ENCODE measurements around the gene EGFLAM.

The EGFLAM gene

GRCh38 chr5:38494175-38494574 is 235.8 kb downstream of the EGFLAM start:
- no peaks in the 10 kb centered on the region for H3K9me3 ChIP-seq (ENCODE audit: control extremely low read depth in 1 of 5, control insufficient read depth in 4 of 5, insufficient read depth in 2 of 5, low read depth in 1 of 5, low read length in 4 of 5)
- 97% methylated on average over 5 of the region's 6 CpGs for WGBS (ENCODE audit: insufficient coverage)
- H3K4me1 ChIP-seq (ENCODE audit: control extremely low read depth in 1 of 4, control insufficient read depth in 4 of 4, insufficient read depth in 4 of 4, low read length in 3 of 4): no peaks in the 10 kb centered on the region
- ChIA-PET POLR2A (no interaction called here), CTCF (interaction anchor here (1.1 kb wide), 1 partner anchor 33 kb away, joined by 3 read pairs; no protein-coding TSS in a partner anchor)
- no peak overlapping the region for H3K4me3 ChIP-seq (ENCODE audit: control insufficient read depth in 1 of 7, extremely low read depth in 1 of 7, insufficient read depth in 4 of 7, low read depth in 2 of 7, low read length in 6 of 7)
- peaks cover 4 to 71% (median 24%) of the 10 kb centered on the region in 5 experiments for H3K27me3 ChIP-seq (replicated peaks in 2 of 5; ENCODE audit: control insufficient read depth in 4 of 5, insufficient read depth in 5 of 5, low read length in 4 of 5)
- no peaks in the 10 kb centered on the region for H3K36me3 ChIP-seq (ENCODE audit: control insufficient read depth in 4 of 4, insufficient read depth in 4 of 4, low read length in 3 of 4)
- DNase-seq: no peak
- H3K27ac ChIP-seq (ENCODE audit: insufficient read depth in 1 of 2, low read depth in 1 of 2, low read length in 2 of 2, poor library complexity in 1 of 2, severe bottlenecking in 2 of 2): no peak overlapping the region

DNA sequence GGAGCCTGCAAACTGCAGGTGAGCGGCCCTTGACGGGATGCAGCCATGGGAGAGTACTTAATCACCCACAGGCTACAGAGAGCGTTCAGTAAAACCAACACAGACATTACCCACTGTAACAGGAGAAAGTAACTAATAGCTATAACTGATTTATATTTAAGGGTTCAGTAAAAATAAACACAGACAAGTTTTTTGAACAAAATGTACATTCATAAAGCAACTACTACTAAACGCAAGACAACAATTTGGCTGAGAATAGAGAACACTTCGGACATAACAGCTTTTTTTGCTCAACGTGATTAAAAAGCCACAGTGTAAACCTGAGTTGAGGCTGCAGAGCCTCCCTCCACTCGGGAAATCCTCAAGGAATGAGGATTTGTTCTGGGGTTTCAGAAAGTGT is 236.4 kb downstream of the EGFLAM start:
- Histone ChIP-seq H3K27ac (ENCODE audit: insufficient read depth in 1 of 2, low read depth in 1 of 2, low read length in 2 of 2, poor library complexity in 1 of 2, severe bottlenecking in 2 of 2) (no peak overlapping the region), H3K4me1 (ENCODE audit: control extremely low read depth in 1 of 4, control insufficient read depth in 4 of 4, insufficient read depth in 4 of 4, low read length in 3 of 4) (no peaks in the 10 kb centered on the region), H3K36me3 (ENCODE audit: control insufficient read depth in 4 of 4, insufficient read depth in 4 of 4, low read length in 3 of 4) (no peaks in the 10 kb centered on the region), H3K4me3 (ENCODE audit: control insufficient read depth in 1 of 7, extremely low read depth in 1 of 7, insufficient read depth in 4 of 7, low read depth in 2 of 7, low read length in 6 of 7) (no peak overlapping the region), H3K9me3 (ENCODE audit: control extremely low read depth in 1 of 5, control insufficient read depth in 4 of 5, insufficient read depth in 2 of 5, low read depth in 1 of 5, low read length in 4 of 5) (no peaks in the 10 kb centered on the region), H3K27me3 (replicated peaks in 2 of 5; ENCODE audit: control insufficient read depth in 4 of 5, insufficient read depth in 5 of 5, low read length in 4 of 5) (peaks cover 4 to 70% (median 26%) of the 10 kb centered on the region in 5 experiments)
- ChIA-PET POLR2A (no interaction called here), CTCF (interaction anchor here (1.1 kb wide), 1 partner anchor 32 kb away, joined by 3 read pairs; no protein-coding TSS in a partner anchor)
- WGBS (ENCODE audit: insufficient coverage): 88% methylated on average over 5 of the region's 7 CpGs
- DNase-seq: no peak

DNA sequence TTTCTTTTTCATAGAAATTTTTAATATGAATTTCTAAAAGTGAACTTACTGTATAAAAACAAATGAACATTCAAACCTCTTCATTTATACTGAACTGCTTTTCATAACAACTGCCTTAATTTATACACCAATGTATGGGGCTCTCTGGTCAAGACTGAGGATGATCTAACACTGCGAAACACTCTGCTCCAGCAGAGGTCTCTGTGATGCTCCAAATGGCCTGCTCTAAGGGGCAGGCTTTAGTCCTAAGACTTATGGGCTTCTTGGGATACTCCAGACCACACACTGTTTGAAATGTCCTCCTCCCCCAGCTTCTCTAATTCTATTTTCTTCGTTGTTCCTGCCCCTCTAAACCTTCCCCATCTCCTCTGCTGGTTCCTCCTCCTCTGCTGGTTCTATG is 239.6 kb downstream of the EGFLAM start:
- no peak for DNase-seq
- H3K27ac ChIP-seq (ENCODE audit: insufficient read depth in 1 of 2, low read depth in 1 of 2, low read length in 2 of 2, poor library complexity in 1 of 2, severe bottlenecking in 2 of 2): no peak overlapping the region

DNA sequence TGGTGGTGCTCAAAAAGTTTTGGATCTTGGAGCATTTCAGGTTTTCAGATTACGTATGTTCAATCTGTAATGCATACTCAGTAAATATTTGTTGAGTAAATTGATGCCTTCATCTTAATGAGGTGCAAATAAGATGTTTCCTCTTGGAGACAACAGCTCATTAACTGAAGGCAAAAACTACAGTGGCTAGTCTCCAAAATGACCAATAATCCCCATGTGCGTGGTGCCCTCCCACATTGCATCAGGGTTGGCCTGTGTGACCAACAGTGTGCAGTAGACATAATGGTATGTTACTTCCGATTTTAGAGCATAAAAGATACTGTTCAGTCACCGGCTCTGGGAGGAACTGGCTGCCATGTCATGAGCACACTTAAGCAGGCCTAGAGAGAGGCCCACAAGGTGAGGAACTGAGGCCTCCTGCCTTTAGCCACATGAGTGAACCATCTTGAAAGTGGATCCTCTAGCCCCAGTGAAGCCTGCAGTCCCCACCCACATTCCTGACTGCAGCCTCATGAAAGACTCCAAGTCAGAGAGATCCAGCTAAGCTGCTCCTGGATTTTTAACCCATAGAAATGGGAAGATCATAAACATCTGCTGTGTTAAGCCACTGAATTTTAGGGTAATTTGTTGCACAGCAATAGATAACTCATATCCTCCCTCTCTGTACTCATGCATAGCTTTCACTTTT is 242.4 kb downstream of the EGFLAM start:
- H3K4me3 ChIP-seq (ENCODE audit: control insufficient read depth in 1 of 7, extremely low read depth in 1 of 7, insufficient read depth in 4 of 7, low read depth in 2 of 7, low read length in 6 of 7): no peak overlapping the region
- no peak overlapping the region for H3K27ac ChIP-seq (ENCODE audit: insufficient read depth in 1 of 2, low read depth in 1 of 2, low read length in 2 of 2, poor library complexity in 1 of 2, severe bottlenecking in 2 of 2)
- DNase-seq: no peak
- CTCF ChIA-PET: no interaction called here
- POLR2A ChIA-PET: no interaction called here
- H3K36me3 ChIP-seq (ENCODE audit: control insufficient read depth in 4 of 4, insufficient read depth in 4 of 4, low read length in 3 of 4): no peaks in the 10 kb centered on the region
- H3K4me1 ChIP-seq (ENCODE audit: control extremely low read depth in 1 of 4, control insufficient read depth in 4 of 4, insufficient read depth in 4 of 4, low read length in 3 of 4): no peaks in the 10 kb centered on the region
- peaks cover 0 to 50% (median 17%) of the 10 kb centered on the region in 5 experiments for H3K27me3 ChIP-seq (replicated peaks in 2 of 5; ENCODE audit: control insufficient read depth in 4 of 5, insufficient read depth in 5 of 5, low read length in 4 of 5)
- 92% methylated on average over 3 of the region's 4 CpGs for WGBS (ENCODE audit: insufficient coverage)
- H3K9me3 ChIP-seq (ENCODE audit: control extremely low read depth in 1 of 5, control insufficient read depth in 4 of 5, insufficient read depth in 2 of 5, low read depth in 1 of 5, low read length in 4 of 5): no peaks in the 10 kb centered on the region

More for the DNA sequence above, 239.6 kb downstream of the EGFLAM start:
- ChIA-PET POLR2A (no interaction called here), CTCF (no interaction called here)
- Histone ChIP-seq H3K4me3 (ENCODE audit: control insufficient read depth in 1 of 7, extremely low read depth in 1 of 7, insufficient read depth in 4 of 7, low read depth in 2 of 7, low read length in 6 of 7) (no peak overlapping the region), H3K9me3 (ENCODE audit: control extremely low read depth in 1 of 5, control insufficient read depth in 4 of 5, insufficient read depth in 2 of 5, low read depth in 1 of 5, low read length in 4 of 5) (no peaks in the 10 kb centered on the region), H3K4me1 (ENCODE audit: control extremely low read depth in 1 of 4, control insufficient read depth in 4 of 4, insufficient read depth in 4 of 4, low read length in 3 of 4) (no peaks in the 10 kb centered on the region), H3K27me3 (replicated peaks in 2 of 5; ENCODE audit: control insufficient read depth in 4 of 5, insufficient read depth in 5 of 5, low read length in 4 of 5) (peaks cover 0 to 58% (median 19%) of the 10 kb centered on the region in 5 experiments), H3K36me3 (ENCODE audit: control insufficient read depth in 4 of 4, insufficient read depth in 4 of 4, low read length in 3 of 4) (no peaks in the 10 kb centered on the region)
- WGBS (ENCODE audit: insufficient coverage): 73% methylated on average over 2 of the region's 2 CpGs

DNA sequence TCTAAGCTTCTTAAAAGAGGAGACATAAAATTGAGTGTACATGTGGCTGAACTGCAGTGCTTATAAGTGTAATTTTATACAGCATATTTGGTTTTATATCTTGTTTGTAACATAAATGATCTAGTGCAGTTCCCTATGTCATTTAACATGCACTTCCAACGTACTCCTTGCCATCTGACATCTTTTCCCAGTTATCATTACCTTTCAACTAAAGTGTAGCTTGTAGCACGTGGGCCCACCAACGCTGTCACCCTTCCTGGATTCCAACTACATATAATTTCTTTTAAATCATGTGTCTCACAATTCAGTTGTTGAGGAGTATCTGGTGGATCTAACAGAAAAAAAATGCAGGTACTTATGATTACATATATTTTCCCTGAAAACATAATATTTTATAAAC is 247.9 kb downstream of the EGFLAM start:
- WGBS (ENCODE audit: insufficient coverage): 100% methylated on average over 2 of the region's 3 CpGs
- Histone ChIP-seq H3K4me3 (ENCODE audit: control insufficient read depth in 1 of 7, extremely low read depth in 1 of 7, insufficient read depth in 4 of 7, low read depth in 2 of 7, low read length in 6 of 7) (no peak overlapping the region), H3K9me3 (ENCODE audit: control extremely low read depth in 1 of 5, control insufficient read depth in 4 of 5, insufficient read depth in 2 of 5, low read depth in 1 of 5, low read length in 4 of 5) (no peaks in the 10 kb centered on the region), H3K4me1 (ENCODE audit: control extremely low read depth in 1 of 4, control insufficient read depth in 4 of 4, insufficient read depth in 4 of 4, low read length in 3 of 4) (no peaks in the 10 kb centered on the region), H3K27me3 (replicated peaks in 2 of 5; ENCODE audit: control insufficient read depth in 4 of 5, insufficient read depth in 5 of 5, low read length in 4 of 5) (peaks cover 0 to 42% (median 11%) of the 10 kb centered on the region in 5 experiments), H3K27ac (ENCODE audit: insufficient read depth in 1 of 2, low read depth in 1 of 2, low read length in 2 of 2, poor library complexity in 1 of 2, severe bottlenecking in 2 of 2) (no peak overlapping the region), H3K36me3 (ENCODE audit: control insufficient read depth in 4 of 4, insufficient read depth in 4 of 4, low read length in 3 of 4) (no peaks in the 10 kb centered on the region)
- ChIA-PET CTCF (no interaction called here), POLR2A (no interaction called here)
- no peak for DNase-seq

- Histone ChIP-seq H3K27ac (ENCODE audit: insufficient read depth in 1 of 2, low read depth in 1 of 2, low read length in 2 of 2, poor library complexity in 1 of 2, severe bottlenecking in 2 of 2) (no peak overlapping the region), H3K27me3 (replicated peaks in 2 of 5; ENCODE audit: control insufficient read depth in 4 of 5, insufficient read depth in 5 of 5, low read length in 4 of 5) (peaks cover 1 to 52% (median 21%) of the 10 kb centered on the region in 5 experiments), H3K9me3 (ENCODE audit: control extremely low read depth in 1 of 5, control insufficient read depth in 4 of 5, insufficient read depth in 2 of 5, low read depth in 1 of 5, low read length in 4 of 5) (no peaks in the 10 kb centered on the region), H3K4me1 (ENCODE audit: control extremely low read depth in 1 of 4, control insufficient read depth in 4 of 4, insufficient read depth in 4 of 4, low read length in 3 of 4) (no peaks in the 10 kb centered on the region), H3K36me3 (ENCODE audit: control insufficient read depth in 4 of 4, insufficient read depth in 4 of 4, low read length in 3 of 4) (no peaks in the 10 kb centered on the region), H3K4me3 (ENCODE audit: control insufficient read depth in 1 of 7, extremely low read depth in 1 of 7, insufficient read depth in 4 of 7, low read depth in 2 of 7, low read length in 6 of 7) (no peak overlapping the region)
- POLR2A ChIA-PET: no interaction called here
- DNase-seq: no peak
- CTCF ChIA-PET: interaction anchor here (0.9 to 1.7 kb wide), 4 partner anchors 9 to 89 kb away, joined by 3 read pairs; no protein-coding TSS in a partner anchor
- WGBS (ENCODE audit: insufficient coverage): 80% methylated on average over 2 of the region's 5 CpGs
Observed at GRCh38 chr5:38509185-38509584, 250.8 kb downstream of the EGFLAM start.
